GM12892 (cell line): ENCODE measurements around the gene TNFRSF6B.

Source experiments
- POLR2A ChIP-seq: IDR thresholded peaks from 2 replicates; pipeline ENCODE4 v1.6.1; 2011; ENCODE audit warnings: low read depth, low read length, control low read depth
- POLR2AphosphoS5 ChIP-seq: IDR thresholded peaks from 2 replicates; pipeline ENCODE4 v1.6.1; 2011; ENCODE audit warnings: low read depth, low read length, control low read depth

GRCh38 chr20:63745961-63746731, 49.7 kb downstream of the TNFRSF6B start:
- TF ChIP-seq POLR2AphosphoS5 (no peak), POLR2A (no peak)
